ENCODE results near the gene IP6K3.

Gene IP6K3

DNA sequence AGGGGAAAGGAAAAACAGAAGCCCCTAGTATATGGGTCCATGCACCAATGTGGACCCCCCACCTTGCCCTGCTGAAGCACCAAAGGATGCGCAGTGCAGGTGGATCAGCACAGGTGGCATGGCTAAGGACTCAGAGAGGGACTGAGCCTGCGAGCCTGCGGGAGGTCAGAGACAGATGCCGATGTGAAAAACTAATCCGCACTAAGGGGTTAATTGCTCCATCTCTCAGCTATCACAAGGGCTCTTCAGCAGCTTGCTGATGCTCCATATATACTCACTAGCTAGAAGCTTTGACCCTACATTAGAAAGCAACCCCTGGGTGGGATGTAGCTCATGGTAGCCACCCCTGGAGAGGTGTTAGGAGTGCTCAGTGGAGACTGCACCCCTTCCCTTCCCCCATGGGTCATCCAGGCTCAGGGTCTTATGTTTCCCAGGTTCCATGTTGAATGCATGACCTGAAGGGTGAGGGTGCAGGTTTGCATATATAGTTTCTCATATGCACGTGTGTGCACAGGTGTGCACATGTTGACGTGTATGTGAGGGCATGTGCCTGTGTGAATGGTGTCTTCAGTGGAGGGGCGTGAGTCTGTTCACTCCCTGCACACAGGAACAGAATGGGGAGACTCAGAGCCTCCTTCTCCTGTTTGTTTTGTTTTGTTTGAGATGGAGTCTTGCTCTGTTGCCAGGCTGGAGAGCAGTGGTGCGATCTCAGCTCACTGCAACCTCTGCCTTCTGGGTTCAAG, 13.4 kb upstream of the IP6K3 start:
- TF ChIP-seq, protein P1, sequence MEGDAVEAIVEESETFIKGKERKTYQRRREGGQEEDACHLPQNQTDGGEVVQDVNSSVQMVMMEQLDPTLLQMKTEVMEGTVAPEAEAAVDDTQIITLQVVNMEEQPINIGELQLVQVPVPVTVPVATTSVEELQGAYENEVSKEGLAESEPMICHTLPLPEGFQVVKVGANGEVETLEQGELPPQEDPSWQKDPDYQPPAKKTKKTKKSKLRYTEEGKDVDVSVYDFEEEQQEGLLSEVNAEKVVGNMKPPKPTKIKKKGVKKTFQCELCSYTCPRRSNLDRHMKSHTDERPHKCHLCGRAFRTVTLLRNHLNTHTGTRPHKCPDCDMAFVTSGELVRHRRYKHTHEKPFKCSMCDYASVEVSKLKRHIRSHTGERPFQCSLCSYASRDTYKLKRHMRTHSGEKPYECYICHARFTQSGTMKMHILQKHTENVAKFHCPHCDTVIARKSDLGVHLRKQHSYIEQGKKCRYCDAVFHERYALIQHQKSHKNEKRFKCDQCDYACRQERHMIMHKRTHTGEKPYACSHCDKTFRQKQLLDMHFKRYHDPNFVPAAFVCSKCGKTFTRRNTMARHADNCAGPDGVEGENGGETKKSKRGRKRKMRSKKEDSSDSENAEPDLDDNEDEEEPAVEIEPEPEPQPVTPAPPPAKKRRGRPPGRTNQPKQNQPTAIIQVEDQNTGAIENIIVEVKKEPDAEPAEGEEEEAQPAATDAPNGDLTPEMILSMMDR (IDR thresholded peaks at IDR 0.05; ENCODE audit: low read length, missing control alignments) = no peak
- H3K4me3 ChIP-seq (replicated peaks; ENCODE audit: low read depth, low read length) = no peak overlapping the region
- no peak for DNase-seq (ENCODE audit: low read depth)

DNA sequence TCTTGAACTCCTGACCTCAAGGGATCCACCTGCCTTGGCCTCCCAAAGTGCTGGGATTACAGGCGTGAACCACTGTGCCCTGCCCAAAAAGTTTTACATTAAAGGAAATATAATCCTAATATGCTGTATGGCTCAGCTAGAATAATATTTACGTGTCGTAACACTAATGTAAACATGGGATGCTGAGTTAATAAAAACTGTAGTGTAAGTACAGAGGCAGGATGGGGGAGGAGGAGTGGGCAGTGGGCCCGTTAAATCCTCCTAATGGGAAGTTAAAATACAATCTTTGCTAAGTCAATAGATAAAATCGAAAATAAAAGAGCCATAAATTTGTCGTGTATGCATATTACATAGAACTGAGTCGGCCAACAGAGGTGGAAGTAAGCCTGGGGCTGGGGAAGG, 12.1 kb upstream of the IP6K3 start:
- H3K4me3 ChIP-seq (replicated peaks; ENCODE audit: low read depth, low read length) = no peak overlapping the region
- no peak for DNase-seq (ENCODE audit: low read depth)
- TF ChIP-seq, protein P1 (IDR thresholded peaks at IDR 0.05; ENCODE audit: low read length, missing control alignments) = no peak

DNA sequence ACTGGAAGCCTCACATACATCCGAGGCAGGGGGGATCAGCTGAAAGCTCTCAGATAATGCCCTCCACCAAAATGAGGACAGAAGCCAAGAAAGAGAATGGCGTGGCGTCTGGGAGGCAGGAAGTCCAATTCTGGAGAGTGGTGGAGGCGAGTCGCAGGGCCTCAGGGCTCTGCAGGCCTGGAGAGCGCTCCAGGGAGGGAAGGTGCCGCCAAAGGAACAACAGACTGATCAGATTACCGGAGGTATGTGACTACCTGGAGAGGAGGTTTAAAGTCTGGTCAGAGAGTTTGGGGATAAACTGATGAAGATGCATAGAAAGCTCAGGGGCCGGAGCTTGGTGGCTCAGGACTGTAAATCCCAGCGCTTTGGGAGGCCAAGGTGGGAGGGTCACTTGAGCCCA, 11.2 kb upstream of the IP6K3 start:
- TF ChIP-seq, protein P1 (IDR thresholded peaks at IDR 0.05; ENCODE audit: low read length, missing control alignments) = no peak
- DNase-seq (ENCODE audit: low read depth) = no peak
- H3K4me3 ChIP-seq (replicated peaks; ENCODE audit: low read depth, low read length) = no peak overlapping the region

DNA sequence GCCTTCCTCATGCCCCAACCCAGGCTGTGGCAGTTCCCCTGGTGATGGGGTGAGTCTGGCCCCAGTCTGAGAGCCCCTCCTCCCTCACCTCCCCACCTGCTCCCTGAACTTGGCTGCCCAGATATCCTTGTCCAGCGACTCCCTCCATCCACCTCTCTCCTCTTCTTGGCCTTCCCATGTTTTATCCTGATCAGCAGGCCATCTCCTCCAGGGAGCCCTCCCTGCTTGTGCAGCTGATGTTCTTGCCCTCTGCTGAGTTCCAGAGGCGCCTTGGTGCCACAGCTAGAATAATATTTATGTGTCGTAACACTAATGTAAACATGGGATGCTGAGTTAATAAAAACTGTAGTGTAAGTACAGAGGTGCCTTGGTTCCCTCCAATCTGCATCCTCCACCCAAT, 10.4 kb upstream of the IP6K3 start:
- TF ChIP-seq, protein P1 (IDR thresholded peaks at IDR 0.05; ENCODE audit: low read length, missing control alignments) = no peak
- DNase-seq (ENCODE audit: low read depth) = no peak
- no peak overlapping the region for H3K4me3 ChIP-seq (replicated peaks; ENCODE audit: low read depth, low read length)

GRCh38 chr6:33756211-33756954, 9.7 kb upstream of the IP6K3 start:
- TF ChIP-seq, protein P1 (IDR thresholded peaks at IDR 0.05; ENCODE audit: low read length, missing control alignments) = no peak
- no peak overlapping the region for H3K4me3 ChIP-seq (replicated peaks; ENCODE audit: low read depth, low read length)
- no peak for DNase-seq (ENCODE audit: low read depth)

DNA sequence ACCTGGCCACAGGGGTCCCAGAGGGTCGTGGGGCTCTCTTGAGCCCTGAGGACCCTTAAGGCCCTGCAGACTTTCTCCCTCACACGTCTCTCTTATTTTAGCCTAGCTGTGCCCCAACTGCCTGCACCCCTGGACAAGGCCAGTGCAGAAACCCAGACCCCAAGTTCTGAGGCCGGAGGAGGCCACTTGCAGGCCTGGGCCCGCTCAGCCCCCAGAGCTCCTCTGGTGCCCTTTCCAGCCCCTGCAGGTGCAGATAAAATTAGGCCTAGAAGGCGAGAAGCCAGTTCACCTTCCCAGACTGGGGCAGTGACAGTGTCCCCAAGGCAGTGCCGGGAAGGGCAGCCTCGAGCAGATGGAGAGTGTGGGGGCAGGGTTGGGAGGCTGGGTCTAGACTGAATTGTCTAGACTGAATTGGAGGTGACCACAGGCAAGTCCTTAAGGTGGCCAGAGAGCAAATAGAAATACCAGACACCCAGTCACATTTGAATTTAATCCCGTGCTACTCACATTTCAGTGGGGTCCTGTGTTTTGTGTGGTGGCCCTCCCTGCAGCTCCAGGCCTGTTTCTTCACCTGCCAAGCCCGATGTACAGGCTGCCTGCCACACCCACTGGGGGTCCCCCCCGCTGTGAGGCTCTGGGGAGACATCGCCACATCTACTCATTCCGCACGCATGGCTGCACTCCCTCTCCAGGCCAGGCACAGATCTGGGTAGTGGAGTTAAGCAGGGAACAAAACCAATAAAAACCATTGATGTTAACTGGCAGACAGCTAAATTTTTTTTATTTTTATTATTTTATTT, 8.6 kb upstream of the IP6K3 start:
- no peak overlapping the region for H3K4me3 ChIP-seq (replicated peaks; ENCODE audit: low read depth, low read length)
- no peak for DNase-seq (ENCODE audit: low read depth)
- TF ChIP-seq, protein P1 (IDR thresholded peaks at IDR 0.05; ENCODE audit: low read length, missing control alignments) = no peak

Measured in fibroblast of pulmonary artery (primary cell).